Measurements from ENCODE around the gene EXD2. TPM values are rescaled to one million over a fixed set of nuclear protein-coding genes. Genes with fewer than 3 reads are reported as not detected.
"Not testable (repeated sequence)": the region's sequence is repeated elsewhere in the genome, so short reads cannot be mapped to it uniquely, and the experiment has no call there.

Gene EXD2
- total and polyA plus RNA-seq, 2 experiments from 2014 or later = 10.3 to 23.3 TPM

DNA sequence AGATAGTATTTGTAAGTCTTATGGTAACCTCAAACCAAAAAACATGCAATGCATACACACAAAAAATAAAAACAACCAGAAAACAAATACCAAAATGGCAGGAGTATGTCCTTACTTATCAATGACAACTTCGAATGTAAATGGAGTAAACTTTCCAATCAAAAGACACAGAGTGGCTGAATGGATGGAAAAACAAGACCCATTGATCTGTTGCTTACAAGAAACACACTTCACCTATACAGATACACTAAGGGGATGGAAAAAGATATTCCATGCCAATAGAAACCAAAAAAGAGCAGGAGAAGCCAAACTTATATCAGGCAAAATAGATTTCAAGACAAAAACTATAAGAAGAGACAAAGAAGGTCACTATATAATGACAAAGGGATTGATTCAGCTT lies 29.7 kb upstream of the EXD2 start (continued):
- TF ChIP-seq STAT1 (IDR thresholded peaks at IDR 0.05; ENCODE audit: unreplicated experiment) = no peak
- TF ChIP-seq, protein P1, sequence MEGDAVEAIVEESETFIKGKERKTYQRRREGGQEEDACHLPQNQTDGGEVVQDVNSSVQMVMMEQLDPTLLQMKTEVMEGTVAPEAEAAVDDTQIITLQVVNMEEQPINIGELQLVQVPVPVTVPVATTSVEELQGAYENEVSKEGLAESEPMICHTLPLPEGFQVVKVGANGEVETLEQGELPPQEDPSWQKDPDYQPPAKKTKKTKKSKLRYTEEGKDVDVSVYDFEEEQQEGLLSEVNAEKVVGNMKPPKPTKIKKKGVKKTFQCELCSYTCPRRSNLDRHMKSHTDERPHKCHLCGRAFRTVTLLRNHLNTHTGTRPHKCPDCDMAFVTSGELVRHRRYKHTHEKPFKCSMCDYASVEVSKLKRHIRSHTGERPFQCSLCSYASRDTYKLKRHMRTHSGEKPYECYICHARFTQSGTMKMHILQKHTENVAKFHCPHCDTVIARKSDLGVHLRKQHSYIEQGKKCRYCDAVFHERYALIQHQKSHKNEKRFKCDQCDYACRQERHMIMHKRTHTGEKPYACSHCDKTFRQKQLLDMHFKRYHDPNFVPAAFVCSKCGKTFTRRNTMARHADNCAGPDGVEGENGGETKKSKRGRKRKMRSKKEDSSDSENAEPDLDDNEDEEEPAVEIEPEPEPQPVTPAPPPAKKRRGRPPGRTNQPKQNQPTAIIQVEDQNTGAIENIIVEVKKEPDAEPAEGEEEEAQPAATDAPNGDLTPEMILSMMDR (conservative IDR thresholded peaks at IDR 0.05; ENCODE audit: low read depth in 2 of 2) = no peak

DNA sequence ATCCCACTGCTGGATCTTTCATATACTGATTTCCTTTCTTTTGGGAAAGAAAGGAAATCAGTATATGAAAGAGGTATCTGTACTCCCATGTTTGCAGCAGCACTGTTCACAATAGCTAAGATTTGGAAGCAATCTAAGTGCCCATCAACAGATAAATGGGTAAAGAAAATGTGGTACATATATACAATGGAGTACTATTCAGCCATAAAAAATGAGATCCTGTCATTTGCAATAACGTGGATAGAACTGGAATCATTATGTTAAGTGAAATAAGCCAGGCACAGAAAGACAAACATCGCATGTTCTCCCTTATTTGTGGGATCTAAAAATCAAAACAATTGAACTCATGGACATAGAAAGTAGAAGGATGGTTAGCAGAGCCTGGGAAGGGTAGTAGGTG lies 25.5 kb upstream of the EXD2 start:
- not testable (repeated sequence) for H3K27ac ChIP-seq (ENCODE audit: low read depth); H3K4me2 ChIP-seq; H2AFZ ChIP-seq; ATAC-seq; H3K27me3 Mint-ChIP-seq (ENCODE audit: insufficient read depth, low read depth, poor library complexity); DNase-seq (ENCODE audit: low spot score); H3K79me2 ChIP-seq (replicated peaks; ENCODE audit: insufficient read depth); H3K27ac Mint-ChIP-seq; H3K4me1 Mint-ChIP-seq; H3K4me3 ChIP-seq; H3K4me3 Mint-ChIP-seq; H3F3A ChIP-seq (replicated peaks; ENCODE audit: low read depth); H3K4me1 ChIP-seq (ENCODE audit: insufficient read depth); H4K20me1 ChIP-seq (replicated peaks; ENCODE audit: insufficient read depth); H3K9me3 Mint-ChIP-seq; H3K9me2 ChIP-seq (ENCODE audit: insufficient read depth); H3K36me3 Mint-ChIP-seq (ENCODE audit: low read depth); H3K36me3 ChIP-seq (ENCODE audit: insufficient read depth); H3K27me3 ChIP-seq (ENCODE audit: insufficient read depth)

DNA sequence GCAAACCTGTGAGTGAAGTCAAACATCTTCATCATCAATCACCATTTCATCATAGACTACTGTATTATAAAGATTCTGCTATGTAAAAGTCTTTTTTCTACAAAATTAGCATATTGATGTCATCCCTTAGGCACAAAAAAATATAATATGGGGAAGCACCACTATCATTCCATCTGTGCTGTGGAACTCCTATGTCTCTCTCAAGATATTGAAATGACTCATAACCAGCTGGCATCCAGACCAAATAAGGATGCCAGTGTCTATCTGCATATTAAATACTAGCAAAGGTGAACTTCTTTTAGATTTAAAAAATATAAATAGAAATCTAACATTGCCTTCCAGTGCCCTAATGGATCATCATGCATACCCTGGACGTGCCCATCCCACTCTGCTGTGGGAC lies 20.5 kb upstream of the EXD2 start:
- Mint-ChIP-seq H3K36me3 (ENCODE audit: low read depth) (no peaks in the 10 kb centered on the region), H3K27ac (no peak overlapping the region)
- no peak for DNase-seq (ENCODE audit: low spot score)

More for the DNA sequence above, 20.5 kb upstream of the EXD2 start:
- H3K4me2 ChIP-seq = no peak overlapping the region
- no peak overlapping the region for H3K4me3 ChIP-seq
- no peaks in the 10 kb centered on the region for H4K20me1 ChIP-seq (replicated peaks; ENCODE audit: insufficient read depth)
- H3K27me3 ChIP-seq (ENCODE audit: insufficient read depth) = no peaks in the 10 kb centered on the region
- no peaks in the 10 kb centered on the region for H3K4me1 ChIP-seq (ENCODE audit: insufficient read depth)
- Mint-ChIP-seq H3K4me1 (peaks cover 10% of the 10 kb centered on the region), H3K9me3 (no peaks in the 10 kb centered on the region), H3K4me3 (no peak overlapping the region), H3K27me3 (ENCODE audit: insufficient read depth, low read depth, poor library complexity) (peaks cover 3% of the 10 kb centered on the region)
- peaks cover 11% of the 10 kb centered on the region; the same call in 1 of the 2 replicates for H3K9me2 ChIP-seq (ENCODE audit: insufficient read depth)
- no peak for TF ChIP-seq EZH2 (IDR thresholded peaks at IDR 0.05; ENCODE audit: low read depth, unreplicated experiment)
- no peak for TF ChIP-seq POLR2AphosphoS5 (IDR thresholded peaks at IDR 0.05; ENCODE audit: low read depth)
- TF ChIP-seq, protein P2, sequence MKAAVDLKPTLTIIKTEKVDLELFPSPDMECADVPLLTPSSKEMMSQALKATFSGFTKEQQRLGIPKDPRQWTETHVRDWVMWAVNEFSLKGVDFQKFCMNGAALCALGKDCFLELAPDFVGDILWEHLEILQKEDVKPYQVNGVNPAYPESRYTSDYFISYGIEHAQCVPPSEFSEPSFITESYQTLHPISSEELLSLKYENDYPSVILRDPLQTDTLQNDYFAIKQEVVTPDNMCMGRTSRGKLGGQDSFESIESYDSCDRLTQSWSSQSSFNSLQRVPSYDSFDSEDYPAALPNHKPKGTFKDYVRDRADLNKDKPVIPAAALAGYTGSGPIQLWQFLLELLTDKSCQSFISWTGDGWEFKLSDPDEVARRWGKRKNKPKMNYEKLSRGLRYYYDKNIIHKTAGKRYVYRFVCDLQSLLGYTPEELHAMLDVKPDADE (IDR thresholded peaks at IDR 0.05) = no peak
- TF ChIP-seq, protein P3, sequence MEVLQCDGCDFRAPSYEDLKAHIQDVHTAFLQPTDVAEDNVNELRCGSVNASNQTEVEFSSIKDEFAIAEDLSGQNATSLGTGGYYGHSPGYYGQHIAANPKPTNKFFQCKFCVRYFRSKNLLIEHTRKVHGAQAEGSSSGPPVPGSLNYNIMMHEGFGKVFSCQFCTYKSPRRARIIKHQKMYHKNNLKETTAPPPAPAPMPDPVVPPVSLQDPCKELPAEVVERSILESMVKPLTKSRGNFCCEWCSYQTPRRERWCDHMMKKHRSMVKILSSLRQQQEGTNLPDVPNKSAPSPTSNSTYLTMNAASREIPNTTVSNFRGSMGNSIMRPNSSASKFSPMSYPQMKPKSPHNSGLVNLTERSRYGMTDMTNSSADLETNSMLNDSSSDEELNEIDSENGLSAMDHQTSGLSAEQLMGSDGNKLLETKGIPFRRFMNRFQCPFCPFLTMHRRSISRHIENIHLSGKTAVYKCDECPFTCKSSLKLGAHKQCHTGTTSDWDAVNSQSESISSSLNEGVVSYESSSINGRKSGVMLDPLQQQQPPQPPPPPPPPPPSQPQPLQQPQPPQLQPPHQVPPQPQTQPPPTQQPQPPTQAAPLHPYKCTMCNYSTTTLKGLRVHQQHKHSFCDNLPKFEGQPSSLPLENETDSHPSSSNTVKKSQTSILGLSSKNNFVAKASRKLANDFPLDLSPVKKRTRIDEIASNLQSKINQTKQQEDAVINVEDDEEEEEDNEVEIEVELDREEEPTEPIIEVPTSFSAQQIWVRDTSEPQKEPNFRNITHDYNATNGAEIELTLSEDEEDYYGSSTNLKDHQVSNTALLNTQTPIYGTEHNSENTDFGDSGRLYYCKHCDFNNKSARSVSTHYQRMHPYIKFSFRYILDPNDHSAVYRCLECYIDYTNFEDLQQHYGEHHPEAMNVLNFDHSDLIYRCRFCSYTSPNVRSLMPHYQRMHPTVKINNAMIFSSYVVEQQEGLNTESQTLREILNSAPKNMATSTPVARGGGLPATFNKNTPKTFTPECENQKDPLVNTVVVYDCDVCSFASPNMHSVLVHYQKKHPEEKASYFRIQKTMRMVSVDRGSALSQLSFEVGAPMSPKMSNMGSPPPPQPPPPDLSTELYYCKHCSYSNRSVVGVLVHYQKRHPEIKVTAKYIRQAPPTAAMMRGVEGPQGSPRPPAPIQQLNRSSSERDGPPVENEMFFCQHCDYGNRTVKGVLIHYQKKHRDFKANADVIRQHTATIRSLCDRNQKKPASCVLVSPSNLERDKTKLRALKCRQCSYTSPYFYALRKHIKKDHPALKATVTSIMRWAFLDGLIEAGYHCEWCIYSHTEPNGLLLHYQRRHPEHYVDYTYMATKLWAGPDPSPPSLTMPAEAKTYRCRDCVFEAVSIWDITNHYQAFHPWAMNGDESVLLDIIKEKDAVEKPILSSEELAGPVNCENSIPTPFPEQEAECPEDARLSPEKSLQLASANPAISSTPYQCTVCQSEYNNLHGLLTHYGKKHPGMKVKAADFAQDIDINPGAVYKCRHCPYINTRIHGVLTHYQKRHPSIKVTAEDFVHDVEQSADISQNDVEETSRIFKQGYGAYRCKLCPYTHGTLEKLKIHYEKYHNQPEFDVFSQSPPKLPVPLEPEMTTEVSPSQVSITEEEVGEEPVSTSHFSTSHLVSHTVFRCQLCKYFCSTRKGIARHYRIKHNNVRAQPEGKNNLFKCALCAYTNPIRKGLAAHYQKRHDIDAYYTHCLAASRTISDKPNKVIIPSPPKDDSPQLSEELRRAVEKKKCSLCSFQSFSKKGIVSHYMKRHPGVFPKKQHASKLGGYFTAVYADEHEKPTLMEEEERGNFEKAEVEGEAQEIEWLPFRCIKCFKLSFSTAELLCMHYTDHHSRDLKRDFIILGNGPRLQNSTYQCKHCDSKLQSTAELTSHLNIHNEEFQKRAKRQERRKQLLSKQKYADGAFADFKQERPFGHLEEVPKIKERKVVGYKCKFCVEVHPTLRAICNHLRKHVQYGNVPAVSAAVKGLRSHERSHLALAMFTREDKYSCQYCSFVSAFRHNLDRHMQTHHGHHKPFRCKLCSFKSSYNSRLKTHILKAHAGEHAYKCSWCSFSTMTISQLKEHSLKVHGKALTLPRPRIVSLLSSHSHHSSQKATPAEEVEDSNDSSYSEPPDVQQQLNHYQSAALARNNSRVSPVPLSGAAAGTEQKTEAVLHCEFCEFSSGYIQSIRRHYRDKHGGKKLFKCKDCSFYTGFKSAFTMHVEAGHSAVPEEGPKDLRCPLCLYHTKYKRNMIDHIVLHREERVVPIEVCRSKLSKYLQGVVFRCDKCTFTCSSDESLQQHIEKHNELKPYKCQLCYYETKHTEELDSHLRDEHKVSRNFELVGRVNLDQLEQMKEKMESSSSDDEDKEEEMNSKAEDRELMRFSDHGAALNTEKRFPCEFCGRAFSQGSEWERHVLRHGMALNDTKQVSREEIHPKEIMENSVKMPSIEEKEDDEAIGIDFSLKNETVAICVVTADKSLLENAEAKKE (CRISPR knock-in tag; IDR thresholded peaks at IDR 0.05) = no peak
- no peak for TF ChIP-seq JUNB (IDR thresholded peaks at IDR 0.05; ENCODE audit: unreplicated experiment)
- TF ChIP-seq, protein P4, sequence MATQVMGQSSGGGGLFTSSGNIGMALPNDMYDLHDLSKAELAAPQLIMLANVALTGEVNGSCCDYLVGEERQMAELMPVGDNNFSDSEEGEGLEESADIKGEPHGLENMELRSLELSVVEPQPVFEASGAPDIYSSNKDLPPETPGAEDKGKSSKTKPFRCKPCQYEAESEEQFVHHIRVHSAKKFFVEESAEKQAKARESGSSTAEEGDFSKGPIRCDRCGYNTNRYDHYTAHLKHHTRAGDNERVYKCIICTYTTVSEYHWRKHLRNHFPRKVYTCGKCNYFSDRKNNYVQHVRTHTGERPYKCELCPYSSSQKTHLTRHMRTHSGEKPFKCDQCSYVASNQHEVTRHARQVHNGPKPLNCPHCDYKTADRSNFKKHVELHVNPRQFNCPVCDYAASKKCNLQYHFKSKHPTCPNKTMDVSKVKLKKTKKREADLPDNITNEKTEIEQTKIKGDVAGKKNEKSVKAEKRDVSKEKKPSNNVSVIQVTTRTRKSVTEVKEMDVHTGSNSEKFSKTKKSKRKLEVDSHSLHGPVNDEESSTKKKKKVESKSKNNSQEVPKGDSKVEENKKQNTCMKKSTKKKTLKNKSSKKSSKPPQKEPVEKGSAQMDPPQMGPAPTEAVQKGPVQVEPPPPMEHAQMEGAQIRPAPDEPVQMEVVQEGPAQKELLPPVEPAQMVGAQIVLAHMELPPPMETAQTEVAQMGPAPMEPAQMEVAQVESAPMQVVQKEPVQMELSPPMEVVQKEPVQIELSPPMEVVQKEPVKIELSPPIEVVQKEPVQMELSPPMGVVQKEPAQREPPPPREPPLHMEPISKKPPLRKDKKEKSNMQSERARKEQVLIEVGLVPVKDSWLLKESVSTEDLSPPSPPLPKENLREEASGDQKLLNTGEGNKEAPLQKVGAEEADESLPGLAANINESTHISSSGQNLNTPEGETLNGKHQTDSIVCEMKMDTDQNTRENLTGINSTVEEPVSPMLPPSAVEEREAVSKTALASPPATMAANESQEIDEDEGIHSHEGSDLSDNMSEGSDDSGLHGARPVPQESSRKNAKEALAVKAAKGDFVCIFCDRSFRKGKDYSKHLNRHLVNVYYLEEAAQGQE (IDR thresholded peaks at IDR 0.05; ENCODE audit: unreplicated experiment) = no peak
- no peaks in the 10 kb centered on the region for H3K79me2 ChIP-seq (replicated peaks; ENCODE audit: insufficient read depth)
- no peak for ATAC-seq
- no peaks in the 10 kb centered on the region for H3K36me3 ChIP-seq (ENCODE audit: insufficient read depth)
- no peak overlapping the region for H2AFZ ChIP-seq
- no peaks in the 10 kb centered on the region for H3F3A ChIP-seq (replicated peaks; ENCODE audit: low read depth)
- no peak overlapping the region for H3K27ac ChIP-seq (ENCODE audit: low read depth)

Data from GM23338 (cell line).